ENCODE results near the gene MLEC.

Gene MLEC

DNA sequence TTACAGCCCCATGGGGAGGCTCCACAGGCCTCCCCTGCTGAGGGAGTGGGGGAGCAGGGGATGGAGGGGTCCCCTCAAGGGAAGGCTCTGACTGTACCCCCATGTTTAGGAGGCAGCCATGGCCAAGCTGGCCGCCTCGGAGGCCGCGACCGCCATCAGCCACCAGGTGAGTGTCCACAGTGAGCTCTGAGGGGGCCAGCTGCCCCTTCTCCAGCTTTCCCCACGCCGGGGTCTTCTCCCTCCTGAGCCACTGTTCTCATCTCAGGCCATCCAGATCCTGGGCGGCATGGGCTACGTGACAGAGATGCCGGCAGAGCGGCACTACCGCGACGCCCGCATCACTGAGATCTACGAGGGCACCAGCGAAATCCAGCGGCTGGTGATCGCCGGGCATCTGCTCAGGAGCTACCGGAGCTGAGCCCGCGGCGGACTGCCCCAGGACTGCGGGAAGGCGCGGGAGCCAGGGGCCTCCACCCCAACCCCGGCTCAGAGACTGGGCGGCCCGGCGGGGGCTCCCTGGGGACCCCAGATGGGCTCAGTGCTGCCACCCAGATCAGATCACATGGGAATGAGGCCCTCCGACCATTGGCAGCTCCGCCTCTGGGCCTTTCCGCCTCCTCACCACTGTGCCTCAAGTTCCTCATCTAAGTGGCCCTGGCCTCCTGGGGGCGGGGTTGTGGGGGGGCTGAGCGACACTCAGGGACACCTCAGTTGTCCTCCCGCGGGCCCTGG lies 52.2 kb downstream of the MLEC start:
- DNase-seq (ENCODE audit: low read depth) = no peak
- no peak overlapping the region for H3K4me3 ChIP-seq (ENCODE audit: low read depth, low read length)
- TF ChIP-seq, protein P1, sequence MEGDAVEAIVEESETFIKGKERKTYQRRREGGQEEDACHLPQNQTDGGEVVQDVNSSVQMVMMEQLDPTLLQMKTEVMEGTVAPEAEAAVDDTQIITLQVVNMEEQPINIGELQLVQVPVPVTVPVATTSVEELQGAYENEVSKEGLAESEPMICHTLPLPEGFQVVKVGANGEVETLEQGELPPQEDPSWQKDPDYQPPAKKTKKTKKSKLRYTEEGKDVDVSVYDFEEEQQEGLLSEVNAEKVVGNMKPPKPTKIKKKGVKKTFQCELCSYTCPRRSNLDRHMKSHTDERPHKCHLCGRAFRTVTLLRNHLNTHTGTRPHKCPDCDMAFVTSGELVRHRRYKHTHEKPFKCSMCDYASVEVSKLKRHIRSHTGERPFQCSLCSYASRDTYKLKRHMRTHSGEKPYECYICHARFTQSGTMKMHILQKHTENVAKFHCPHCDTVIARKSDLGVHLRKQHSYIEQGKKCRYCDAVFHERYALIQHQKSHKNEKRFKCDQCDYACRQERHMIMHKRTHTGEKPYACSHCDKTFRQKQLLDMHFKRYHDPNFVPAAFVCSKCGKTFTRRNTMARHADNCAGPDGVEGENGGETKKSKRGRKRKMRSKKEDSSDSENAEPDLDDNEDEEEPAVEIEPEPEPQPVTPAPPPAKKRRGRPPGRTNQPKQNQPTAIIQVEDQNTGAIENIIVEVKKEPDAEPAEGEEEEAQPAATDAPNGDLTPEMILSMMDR (IDR thresholded peaks at IDR 0.05; ENCODE audit: low read depth, low read length, missing control alignments) = no peak
- in situ Hi-C loops (cut with HindIII; ENCODE audit: low sequenced_read_pairs) = no loop called here

DNA sequence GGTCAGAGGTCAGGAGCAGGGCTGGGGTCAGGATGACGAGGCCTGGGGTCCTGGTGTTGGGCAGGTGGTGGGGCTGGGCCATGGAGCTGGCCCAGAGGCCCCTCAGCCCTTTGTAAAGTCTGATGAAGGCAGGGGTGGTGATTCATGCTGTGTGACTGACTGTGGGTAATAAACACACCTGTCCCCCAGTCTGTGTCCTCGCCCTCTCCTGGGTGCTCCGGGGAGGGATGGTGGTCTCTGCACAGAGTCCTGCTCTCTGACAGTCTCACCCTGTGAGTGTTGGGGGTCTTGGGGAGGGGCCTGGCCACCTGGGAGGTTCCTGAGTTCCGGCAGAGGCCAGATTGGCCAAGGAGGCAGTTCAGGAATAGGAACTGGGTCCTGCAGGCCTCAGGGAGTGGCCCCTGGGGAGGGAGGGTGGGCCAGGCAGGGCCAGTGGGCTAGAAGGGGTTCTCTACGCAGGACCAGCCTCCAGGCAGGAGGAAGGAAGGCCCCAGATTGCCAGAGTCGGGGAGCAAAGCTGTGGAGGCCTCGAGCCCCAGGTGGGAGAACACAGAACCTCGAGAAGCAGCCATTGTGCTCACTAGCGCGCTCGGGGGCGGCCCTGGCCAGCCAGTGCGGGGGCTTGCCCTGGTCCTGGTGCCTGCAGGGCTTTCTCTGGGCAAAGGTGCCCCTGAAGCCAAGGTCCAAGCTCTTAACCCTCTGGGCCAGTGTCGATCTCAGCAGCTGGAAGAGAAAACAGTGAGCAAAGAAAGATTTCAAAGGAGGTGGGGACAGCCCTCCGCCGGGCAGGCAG lies 53.1 kb downstream of the MLEC start:
- TF ChIP-seq, protein P1 (IDR thresholded peaks at IDR 0.05; ENCODE audit: low read depth, low read length, missing control alignments) = no peak
- no peak for DNase-seq (ENCODE audit: low read depth)
- no peak overlapping the region for H3K4me3 ChIP-seq (ENCODE audit: low read depth, low read length)
- in situ Hi-C loops (cut with HindIII; ENCODE audit: low sequenced_read_pairs) = no loop called here

DNA sequence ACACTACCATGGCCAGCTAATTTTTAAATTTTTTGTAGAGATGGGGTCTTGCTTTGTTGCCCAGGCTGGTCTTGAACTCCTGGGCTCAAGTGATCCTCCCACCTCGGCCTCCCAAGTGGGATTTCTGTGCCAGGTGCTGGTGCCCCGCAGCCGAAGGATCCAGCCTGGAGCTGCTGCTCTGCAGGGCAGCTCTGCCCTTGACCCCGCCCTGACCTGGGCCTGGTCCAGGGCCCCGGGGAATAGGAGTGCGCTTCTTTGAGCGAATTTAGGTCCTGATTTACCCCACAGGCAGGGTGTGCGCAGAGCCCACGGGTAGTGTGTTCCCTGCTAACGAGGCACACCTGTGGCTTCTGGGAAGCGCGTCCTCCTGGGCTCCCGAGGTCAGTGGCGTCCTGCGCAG lies 53.9 kb downstream of the MLEC start:
- in situ Hi-C loops (cut with HindIII; ENCODE audit: low sequenced_read_pairs) = no loop called here
- no peak overlapping the region for H3K4me3 ChIP-seq (ENCODE audit: low read depth, low read length)
- TF ChIP-seq, protein P1 (IDR thresholded peaks at IDR 0.05; ENCODE audit: low read depth, low read length, missing control alignments) = no peak
- DNase-seq (ENCODE audit: low read depth) = no peak

DNA sequence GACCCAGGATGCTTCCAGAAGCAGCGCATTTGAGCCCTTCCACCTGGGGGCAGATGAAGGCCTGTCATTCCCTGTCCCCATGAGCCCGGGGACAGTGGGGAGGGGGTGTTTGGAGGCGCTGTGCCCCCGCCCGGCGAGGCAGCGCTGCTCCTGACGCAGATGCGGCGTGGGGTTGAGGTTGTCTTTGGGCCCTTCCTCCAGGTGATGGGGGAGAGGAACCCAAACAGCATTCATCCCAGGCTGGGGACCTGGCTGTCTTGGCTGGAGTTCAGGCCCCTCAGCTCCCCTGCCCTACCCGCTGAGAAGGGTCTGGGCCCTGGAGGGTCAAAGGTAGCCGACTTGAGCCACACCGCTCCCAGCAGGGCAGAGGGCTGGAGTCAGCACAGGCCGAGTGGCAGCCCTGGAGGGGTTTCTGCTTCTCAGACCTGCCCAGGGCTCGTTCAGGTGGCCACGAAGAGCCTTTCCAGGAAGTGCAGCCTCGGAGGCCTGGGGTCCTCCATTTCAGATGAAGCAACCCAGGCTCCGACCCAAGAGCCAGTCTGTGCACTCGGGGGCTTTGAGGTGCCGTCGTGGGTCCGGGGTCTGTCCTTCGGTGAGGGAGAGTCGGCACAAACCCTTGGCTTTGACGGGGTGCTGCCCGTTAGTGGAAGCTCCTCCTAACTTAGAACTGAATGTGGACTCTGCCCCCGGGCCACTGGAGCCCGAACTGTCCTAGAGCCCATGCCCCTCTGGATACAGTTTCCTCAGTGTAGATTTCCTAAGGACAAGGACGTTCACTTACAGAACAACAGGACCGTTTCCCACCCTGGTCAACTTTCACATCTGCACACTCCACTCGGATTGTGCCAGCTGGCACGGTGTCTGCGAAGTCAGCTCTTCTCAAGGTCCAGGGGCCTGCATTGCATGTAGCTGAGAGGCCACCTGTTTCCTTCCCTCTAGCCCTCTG lies 54.8 kb downstream of the MLEC start:
- in situ Hi-C loops (cut with HindIII; ENCODE audit: low sequenced_read_pairs) = no loop called here
- TF ChIP-seq, protein P1 (IDR thresholded peaks at IDR 0.05; ENCODE audit: low read depth, low read length, missing control alignments) = no peak
- H3K4me3 ChIP-seq (ENCODE audit: low read depth, low read length) = no peak overlapping the region
- DNase-seq (ENCODE audit: low read depth) = no peak

DNA sequence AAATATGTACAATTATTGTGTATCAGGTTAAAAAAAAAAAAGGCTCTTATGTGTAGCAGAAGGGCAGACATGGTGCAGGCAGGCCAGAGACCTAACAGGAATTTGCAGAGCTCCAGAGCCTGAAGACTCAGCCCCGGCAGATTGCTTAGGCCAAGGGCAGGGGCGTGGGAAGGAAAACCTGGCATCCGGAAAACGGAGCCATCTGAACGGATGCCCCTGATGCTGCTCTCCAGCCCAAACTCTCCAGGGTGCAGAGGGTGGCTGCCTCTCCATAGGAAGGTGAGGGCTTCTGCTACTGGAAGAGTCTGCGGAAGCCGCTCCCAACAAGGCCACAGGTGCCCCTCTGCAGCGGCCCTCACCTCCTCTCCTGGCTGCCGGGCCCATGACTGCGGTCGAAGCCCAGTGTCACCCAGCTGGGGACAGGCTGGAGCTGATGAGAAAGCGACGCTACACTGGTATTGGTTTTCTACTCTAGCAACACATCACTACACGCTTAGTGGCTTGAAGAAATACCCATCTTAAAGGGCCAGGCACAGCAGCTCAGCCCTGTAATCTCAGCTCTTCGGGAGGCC lies 58.1 kb downstream of the MLEC start:
- in situ Hi-C loops (cut with HindIII; ENCODE audit: low sequenced_read_pairs) = no loop called here
- no peak overlapping the region for H3K4me3 ChIP-seq (ENCODE audit: low read depth, low read length)
- DNase-seq (ENCODE audit: low read depth) = no peak
- TF ChIP-seq, protein P1 (IDR thresholded peaks at IDR 0.05; ENCODE audit: low read depth, low read length, missing control alignments) = no peak

DNA sequence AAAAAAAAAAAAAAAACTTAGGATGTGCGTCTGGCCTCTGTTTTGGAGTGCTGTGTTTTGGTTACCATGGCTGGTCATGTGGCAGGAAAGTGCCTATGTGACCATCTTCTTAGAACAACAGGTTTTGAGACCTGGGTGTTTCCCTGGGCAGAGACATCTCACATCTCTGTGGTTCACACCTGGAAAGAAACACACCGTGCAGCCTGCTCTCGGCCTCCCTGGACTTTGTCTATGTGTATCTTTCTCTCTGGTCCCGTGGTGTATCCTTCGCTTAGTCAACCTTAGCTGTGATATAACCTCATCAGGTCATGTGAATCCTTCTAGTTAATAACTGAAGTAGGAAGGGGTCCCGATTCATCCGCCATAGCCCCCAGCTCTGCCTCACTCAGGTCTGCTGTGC lies 61.3 kb downstream of the MLEC start:
- in situ Hi-C loops (cut with HindIII; ENCODE audit: low sequenced_read_pairs) = no loop called here
- DNase-seq (ENCODE audit: low read depth) = no peak
- TF ChIP-seq, protein P1 (IDR thresholded peaks at IDR 0.05; ENCODE audit: low read depth, low read length, missing control alignments) = no peak
- no peak overlapping the region for H3K4me3 ChIP-seq (ENCODE audit: low read depth, low read length)
